Right hindlimb (tissue), 1 donor: Measurements from ENCODE around the gene PTGER3.
"Not testable (repeated sequence)": the region's sequence is repeated elsewhere in the genome, so short reads cannot be mapped to it uniquely, and the experiment has no call there.

Experiments
- DNase-seq: peaks from one replicate; pipeline ENCODE4 v3.0.0-alpha.2; 2018

Gene PTGER3

GRCh38 chr1:70945251-70945650 is 102.4 kb downstream of the PTGER3 start:
- DNase-seq, result no peak

GRCh38 chr1:70941563-70941962 is 106.1 kb downstream of the PTGER3 start:
- DNase-seq, result no peak

GRCh38 chr1:70940398-70940797 is 107.2 kb downstream of the PTGER3 start:
- DNase-seq, result not testable (repeated sequence)

- DNase-seq, result no peak
Observed at GRCh38 chr1:70934194-70934961, 113.2 kb downstream of the PTGER3 start.

- DNase-seq, result no peak
Observed at GRCh38 chr1:70930062-70930461, 117.6 kb downstream of the PTGER3 start.

- DNase-seq, result no peak
Observed at GRCh38 chr1:70922196-70922595, 125.4 kb downstream of the PTGER3 start.
